NK-92 (cell line): ENCODE measurements around the gene PGRMC2.

Experiments used
- DNase-seq: peaks from one replicate; lab custom pipeline; 2025; ENCODE audit not compliant: unreplicated experiment; lab: John Stamatoyannopoulos, UW

The PGRMC2 gene

DNA sequence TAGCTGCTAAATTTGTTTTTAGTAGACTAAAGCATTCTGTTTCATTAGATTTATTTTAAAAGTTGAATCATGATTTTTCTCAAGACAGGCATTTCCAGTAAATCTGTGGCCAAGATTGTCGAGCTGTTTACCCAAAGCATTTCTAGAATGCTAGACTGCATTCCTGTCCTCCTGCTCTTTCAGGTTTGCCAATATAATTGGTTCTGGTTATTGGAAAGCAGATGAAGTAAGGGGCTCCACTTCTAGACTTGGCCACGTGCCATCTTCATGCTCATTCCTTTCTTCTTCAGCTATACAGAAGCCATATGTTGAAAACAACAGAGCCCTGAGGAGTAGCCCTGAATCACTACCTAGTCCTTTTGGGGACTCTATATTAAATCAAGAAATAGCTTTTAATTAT, 62.5 kb downstream of the PGRMC2 start:
- DNase-seq = no peak

DNA sequence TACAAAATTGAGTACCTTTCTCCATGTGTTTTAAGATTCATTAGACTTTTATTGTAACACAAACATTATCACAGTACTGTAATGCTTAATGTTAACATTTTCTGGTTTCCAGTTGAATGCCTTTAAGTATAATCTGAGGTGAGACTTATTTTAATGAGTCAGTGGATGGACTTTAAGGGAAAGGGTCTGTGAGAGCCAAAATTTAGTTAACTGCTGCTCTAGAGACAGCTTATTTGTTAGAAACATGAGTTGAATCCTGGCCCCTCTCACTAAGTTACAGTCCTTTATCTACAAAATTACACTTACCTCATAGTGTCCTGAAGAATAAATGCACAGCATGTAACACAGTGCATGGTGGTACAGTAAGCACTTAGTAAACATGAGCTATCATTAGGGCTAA, 66.0 kb downstream of the PGRMC2 start:
- DNase-seq = no peak

DNA sequence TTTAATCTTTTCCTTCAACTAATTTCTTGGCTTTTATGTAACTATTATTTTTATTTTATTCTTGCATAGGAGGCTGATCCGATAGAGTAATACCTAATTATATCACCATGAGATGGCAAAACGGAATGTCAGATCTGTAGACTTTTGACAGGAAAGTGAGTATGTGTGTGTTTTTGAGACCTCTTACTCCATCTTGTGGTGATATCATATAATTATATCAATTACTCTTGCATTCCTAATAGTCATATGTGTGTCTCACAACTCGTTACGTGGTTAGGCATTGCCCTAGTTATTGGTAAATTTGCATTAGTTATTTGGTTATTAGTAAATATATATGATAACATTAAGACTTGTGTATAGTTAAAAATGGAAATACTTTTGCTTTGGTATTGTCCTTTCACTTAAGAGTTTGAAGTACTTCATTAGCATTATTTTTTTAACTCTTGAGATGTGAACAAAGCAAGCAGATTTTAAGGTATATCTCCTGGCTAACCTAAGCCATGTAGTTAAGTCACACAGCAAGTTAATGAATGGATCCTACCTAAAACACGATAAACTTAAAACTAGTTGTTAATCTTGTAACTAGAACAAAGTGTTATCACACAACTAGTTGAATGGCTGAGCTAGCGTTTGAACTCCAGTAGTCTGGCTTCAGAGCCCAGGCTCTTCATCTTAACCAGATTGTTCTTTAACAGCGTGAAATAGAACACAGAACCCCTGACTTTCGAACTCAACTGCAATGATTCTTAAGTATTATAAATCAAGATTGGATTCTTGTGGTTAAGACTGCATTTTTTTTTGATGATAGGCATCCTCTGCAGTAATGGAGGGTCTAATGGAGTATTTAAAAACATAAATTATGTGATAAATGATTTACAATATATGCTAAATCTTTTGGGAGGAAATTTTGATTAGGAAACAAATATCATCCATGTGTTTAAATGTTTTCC, 67.1 kb downstream of the PGRMC2 start:
- DNase-seq = no peak
